Measurements from ENCODE around the gene MAD1L1.
"Not testable (repeated sequence)": the region's sequence is repeated elsewhere in the genome, so short reads cannot be mapped to it uniquely, and the experiment has no call there.

GRCh38 chr7:1838544-1838872 is 394.2 kb downstream of the MAD1L1 start:
- not testable (repeated sequence) for TF ChIP-seq CTCF (IDR thresholded peaks at IDR 0.05); POLR2A (IDR thresholded peaks at IDR 0.05); EP300 (IDR thresholded peaks at IDR 0.05; ENCODE audit: low read depth)
